ENCODE measurements around the gene LKAAEAR1.
"Not testable (repeated sequence)": the region's sequence is repeated elsewhere in the genome, so short reads cannot be mapped to it uniquely, and the experiment has no call there.

LKAAEAR1 gene

GRCh38 chr20:64083804-64084684, at the start of gene LKAAEAR1:
LKAAEAR1 (minus strand) TSS chr20:64084398; CDS start chr20:64084219, 179 bp downstream.
- DNase-seq, result no peak

- no peak for DNase-seq
These were observed 47.2 kb upstream of the LKAAEAR1 start for GRCh38 chr20:64131406-64131805.

GRCh38 chr20:64130876-64131275, 46.7 kb upstream of the LKAAEAR1 start:
- no peak for DNase-seq

- no peak for DNase-seq
These were observed 46.1 kb upstream of the LKAAEAR1 start for GRCh38 chr20:64130271-64130670.

- DNase-seq, result no peak
These were observed 45.1 kb upstream of the LKAAEAR1 start for GRCh38 chr20:64129146-64129782.

- not testable (repeated sequence) for DNase-seq
These were observed 39.3 kb upstream of the LKAAEAR1 start for GRCh38 chr20:64123517-64123916.

- DNase-seq, result not testable (repeated sequence)
These were observed 38.7 kb upstream of the LKAAEAR1 start for GRCh38 chr20:64122927-64123326.

GRCh38 chr20:64121586-64121985, 37.4 kb upstream of the LKAAEAR1 start:
- DNase-seq, result no peak

GRCh38 chr20:64119681-64120341, 35.6 kb upstream of the LKAAEAR1 start:
- DNase-seq, result no peak

- no peak for DNase-seq
These were observed 35.1 kb upstream of the LKAAEAR1 start for GRCh38 chr20:64119301-64119680.

- DNase-seq, result not testable (repeated sequence)
These were observed 33.2 kb upstream of the LKAAEAR1 start for GRCh38 chr20:64117432-64117777.

- DNase-seq, result no peak
These were observed 32.6 kb upstream of the LKAAEAR1 start for GRCh38 chr20:64116541-64117431.

- DNase-seq, result no peak
These were observed 31.8 kb upstream of the LKAAEAR1 start for GRCh38 chr20:64116016-64116415.

GRCh38 chr20:64115171-64115911, 31.1 kb upstream of the LKAAEAR1 start:
- DNase-seq, result no peak

- no peak for DNase-seq
These were observed 30.3 kb upstream of the LKAAEAR1 start for GRCh38 chr20:64114356-64114971.

- DNase-seq, result no peak
These were observed 29.7 kb upstream of the LKAAEAR1 start for GRCh38 chr20:64113796-64114355.

- DNase-seq, result no peak
These were observed 29.2 kb upstream of the LKAAEAR1 start for GRCh38 chr20:64113444-64113775.

- no peak for DNase-seq
These were observed 28.7 kb upstream of the LKAAEAR1 start for GRCh38 chr20:64112691-64113443.

- DNase-seq, result no peak
These were observed 27.8 kb upstream of the LKAAEAR1 start for GRCh38 chr20:64111841-64112641.

Data from CD4-positive, alpha-beta T cell treated with Interleukin-21 for 1 hour (primary cell).